B cell (primary cell): ENCODE measurements around the gene PLPP4. TPM values are rescaled to one million over a fixed set of nuclear protein-coding genes. Genes with fewer than 3 reads are reported as not detected.

Source experiments
- ATAC-seq: fragments of 200-7000 bp; cut with Tn5 transposase; one replicate; pipeline ENCODE4 v1.10.0; 2021; ENCODE audit warnings: low read depth, mild to moderate bottlenecking, moderate number of reproducible peaks, moderate library complexity
- CTCF ChIA-PET: fragments of 350-600 bp; sonication (Branson Sonifier 250); formaldehyde crosslinking; loops from one replicate; lab custom pipeline; 2021; ENCODE audit warnings: antibody characterized with exemption, inconsistent platforms; lab: Charles Lee
- POLR2A ChIA-PET: fragments of 350-600 bp; sonication (Branson Sonifier 250); formaldehyde crosslinking; loops from one replicate; lab custom pipeline; 2021; ENCODE audit warnings: antibody characterized with exemption; lab: Charles Lee
- DNase-seq: peaks from one replicate; pipeline ENCODE4 v3.0.0; 2013
- H2AFZ ChIP-seq: 2 replicates; pipeline ENCODE4 v1.6.1; 2012; ENCODE audit warnings: mild to moderate bottlenecking, low read depth, low read length; ENCODE audit not compliant: insufficient read depth, poor library complexity, severe bottlenecking
- H3K27ac ChIP-seq, 2 donors: 1 replicate in 1 of 2; 2 replicates in 1 of 2; pipeline ENCODE4 v1.5.1; 2012 to 2013; ENCODE audit warnings: low read length in 2 of 2, mild to moderate bottlenecking in 2 of 2, moderate library complexity in 1 of 2
- H3K27me3 ChIP-seq, 4 experiments: fragments of 200-600 bp in 1 of 4; sonication (generic) in 1 of 4; replicated peaks in 1 of 4; 1 replicate in 2 of 4; 2 replicates in 2 of 4; pipeline versions ENCODE4 v1.6.1 to v1.7.0; 2013 to 2016; ENCODE audit warnings: low read length in 3 of 4, mild to moderate bottlenecking in 2 of 4, mixed read lengths in 1 of 4, moderate library complexity in 1 of 4; ENCODE audit not compliant: insufficient read depth in 4 of 4, control insufficient read depth in 3 of 4; ENCODE audit errors: control extremely low read depth in 1 of 4
- H3K36me3 ChIP-seq, 2 experiments: replicated peaks in 1 of 2; 1 replicate in 1 of 2; 2 replicates in 1 of 2; pipeline versions ENCODE4 v1.6.1 to v1.7.1; 2013; ENCODE audit warnings: low read length in 1 of 2; ENCODE audit not compliant: insufficient read depth in 2 of 2, control insufficient read depth in 1 of 2; ENCODE audit errors: control extremely low read depth in 1 of 2, extremely low read depth in 1 of 2
- H3K4me1 ChIP-seq, 2 donors: fragments of 200-600 bp in 1 of 2; sonication (generic) in 1 of 2; 1 replicate in 1 of 2; 2 replicates in 1 of 2; pipeline versions ENCODE4 v1.5.1 to v1.6.1; 2013 to 2017; ENCODE audit warnings: low read length in 2 of 2; ENCODE audit not compliant: control insufficient read depth in 2 of 2, insufficient read depth in 2 of 2
- H3K4me2 ChIP-seq: replicated peaks from 2 replicates; pipeline ENCODE3; 2012; ENCODE audit warnings: mild to moderate bottlenecking, low read depth, low read length; ENCODE audit not compliant: poor library complexity, severe bottlenecking
- H3K4me3 ChIP-seq, 5 experiments: fragments of 200-600 bp in 1 of 5; sonication (generic) in 1 of 5; 1 replicate in 3 of 5; 2 replicates in 2 of 5; pipeline versions ENCODE4 v1.5.1 to v1.7.0; 2011 to 2016; ENCODE audit warnings: low read length in 4 of 5, mild to moderate bottlenecking in 4 of 5, low read depth in 2 of 5, control low read depth in 1 of 5, moderate library complexity in 1 of 5; ENCODE audit not compliant: insufficient read depth in 1 of 5; ENCODE audit errors: control extremely low read depth in 1 of 5, extremely low read depth in 1 of 5
- H3K79me2 ChIP-seq: fragments of 200-600 bp; sonication (generic); one replicate; pipeline ENCODE4 v1.6.0; 2016; ENCODE audit warnings: low read length; ENCODE audit not compliant: control insufficient read depth, insufficient read depth
- H3K9ac ChIP-seq: fragments of 200-600 bp; sonication (generic); 2 replicates; pipeline ENCODE4 v1.6.1; 2017; ENCODE audit warnings: mild to moderate bottlenecking, low read length, moderate library complexity
- H3K9me3 ChIP-seq, 3 donors: one replicate each; pipeline versions ENCODE4 v1.6.1 to v1.7.1; 2013; ENCODE audit warnings: low read length in 2 of 3; ENCODE audit not compliant: control insufficient read depth in 2 of 3, insufficient read depth in 1 of 3; ENCODE audit errors: control extremely low read depth in 1 of 3
- H4K20me1 ChIP-seq: 2 replicates; pipeline ENCODE4 v1.6.0; 2012; ENCODE audit warnings: mild to moderate bottlenecking, low read length; ENCODE audit not compliant: insufficient read depth, control insufficient read depth, poor library complexity, severe bottlenecking
- H3K27ac Mint-ChIP-seq: one replicate; pipeline ENCODE4 v1.8.0; 2021; ENCODE audit warnings: mixed read lengths
- H3K27me3 Mint-ChIP-seq: one replicate; pipeline ENCODE4 v1.8.0; 2021; ENCODE audit warnings: mixed read lengths
- H3K4me1 Mint-ChIP-seq: one replicate; pipeline ENCODE4 v1.8.0; 2021; ENCODE audit warnings: mixed read lengths
- H3K4me3 Mint-ChIP-seq: one replicate; pipeline ENCODE4 v1.8.0; 2021; ENCODE audit warnings: mixed read lengths
- H3K9me3 Mint-ChIP-seq: one replicate; pipeline ENCODE4 v1.8.0; 2022; ENCODE audit warnings: mixed read lengths; ENCODE audit not compliant: insufficient read depth
- EZH2 ChIP-seq: IDR thresholded peaks from 2 replicates; pipeline ENCODE4 v1.6.1; 2012; ENCODE audit warnings: borderline replicate concordance, low read depth, mild to moderate bottlenecking, moderate library complexity, low read length; ENCODE audit not compliant: insufficient read depth, poor library complexity, severe bottlenecking
- WGBS: methylation state at CpG from one replicate; pipeline ENCODE4 v1.1.5; 2013; ENCODE audit warnings: missing lambda C conversion rate; ENCODE audit not compliant: insufficient coverage; 5-methylcytosine and 5-hydroxymethylcytosine counted together
- intact Hi-C: fragments of 100-400 bp; cut with micrococcal nuclease; formaldehyde crosslinking; loops from one replicate; pipeline ENCODE4 v1.10.0; 2022
- polyA plus RNA-seq: library from polyadenylated mRNA; depleted of rRNA; stranded (reverse); fragments of >200 nt; gene quantifications from 2 replicates; pipeline ENCODE4 v1.2.3, GENCODE V29; 2012
- total RNA-seq, 2 donors: library from RNA; stranded (reverse); fragments of 120-200 nt in 1 of 2; gene quantifications; 1 replicate in 1 of 2; 2 replicates in 1 of 2; pipeline versions ENCODE4 v1.2.3 to v1.2.4, GENCODE V29; 2013 to 2022
- TF ChIP-seq, protein P1 (sequence below): fragments of 200-600 bp; IDR thresholded peaks from one replicate; pipeline ENCODE4 v1.8.0; 2022; ENCODE audit warnings: antibody characterized with exemption, mild to moderate bottlenecking

PLPP4 gene
- total and polyA plus RNA-seq, 2 donors (not counting 1 experiment from before 2014, with no cell fraction given): not detected

DNA sequence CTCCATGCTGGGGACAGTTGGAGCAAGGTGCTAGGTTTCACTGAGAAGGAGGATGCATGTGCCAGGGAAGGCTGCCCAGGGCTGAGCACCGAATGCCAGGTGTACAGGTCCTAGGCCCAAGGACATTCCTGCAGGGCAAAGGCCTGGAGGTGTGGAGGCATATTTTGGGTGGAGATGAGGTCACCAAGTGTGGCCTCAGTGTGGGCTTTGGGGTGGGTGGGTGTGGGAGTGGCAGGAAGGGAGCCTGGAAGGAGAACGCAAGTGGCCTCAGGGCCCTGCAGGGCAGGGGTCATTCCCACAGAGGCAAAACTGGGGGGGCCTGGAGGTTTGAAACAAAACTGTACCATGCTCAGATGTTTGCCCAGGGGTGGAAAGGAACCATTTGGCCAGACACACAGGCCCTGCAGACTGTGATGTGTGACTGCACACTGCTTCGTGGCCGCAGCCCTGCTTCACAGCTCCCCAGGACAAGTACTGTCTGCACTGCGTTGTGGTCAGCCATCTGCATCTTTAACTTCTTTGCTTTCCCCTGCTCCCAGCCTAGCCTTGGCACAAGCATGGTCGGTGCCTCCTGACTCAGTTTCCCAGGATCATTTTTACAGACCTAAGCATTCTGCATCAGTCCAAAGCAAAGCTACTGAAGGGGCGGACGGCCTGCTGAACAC is 5.1 kb downstream of the PLPP4 start:
- WGBS: 93% methylated on average over 8 of the region's 8 CpGs
- Histone ChIP-seq H3K27ac (no peak overlapping the region), H3K4me2 (no peak overlapping the region), H4K20me1 (no peaks in the 10 kb centered on the region), H3K4me1 (no peaks in the 10 kb centered on the region), H3K9me3 (no peaks in the 10 kb centered on the region), H3K79me2 (no peaks in the 10 kb centered on the region), H3K4me3 (no peak overlapping the region), H3K9ac (no peak overlapping the region), H3K27me3 (peaks cover 0 to 16% (median 9%) of the 10 kb centered on the region in 4 experiments), H2AFZ (no peak overlapping the region), H3K36me3 (no peaks in the 10 kb centered on the region)
- H3K27ac Mint-ChIP-seq: no peak overlapping the region
- peaks cover 22% of the 10 kb centered on the region for H3K27me3 Mint-ChIP-seq
- DNase-seq: no peak
- no peak for TF ChIP-seq EZH2
- TF ChIP-seq, protein P1, sequence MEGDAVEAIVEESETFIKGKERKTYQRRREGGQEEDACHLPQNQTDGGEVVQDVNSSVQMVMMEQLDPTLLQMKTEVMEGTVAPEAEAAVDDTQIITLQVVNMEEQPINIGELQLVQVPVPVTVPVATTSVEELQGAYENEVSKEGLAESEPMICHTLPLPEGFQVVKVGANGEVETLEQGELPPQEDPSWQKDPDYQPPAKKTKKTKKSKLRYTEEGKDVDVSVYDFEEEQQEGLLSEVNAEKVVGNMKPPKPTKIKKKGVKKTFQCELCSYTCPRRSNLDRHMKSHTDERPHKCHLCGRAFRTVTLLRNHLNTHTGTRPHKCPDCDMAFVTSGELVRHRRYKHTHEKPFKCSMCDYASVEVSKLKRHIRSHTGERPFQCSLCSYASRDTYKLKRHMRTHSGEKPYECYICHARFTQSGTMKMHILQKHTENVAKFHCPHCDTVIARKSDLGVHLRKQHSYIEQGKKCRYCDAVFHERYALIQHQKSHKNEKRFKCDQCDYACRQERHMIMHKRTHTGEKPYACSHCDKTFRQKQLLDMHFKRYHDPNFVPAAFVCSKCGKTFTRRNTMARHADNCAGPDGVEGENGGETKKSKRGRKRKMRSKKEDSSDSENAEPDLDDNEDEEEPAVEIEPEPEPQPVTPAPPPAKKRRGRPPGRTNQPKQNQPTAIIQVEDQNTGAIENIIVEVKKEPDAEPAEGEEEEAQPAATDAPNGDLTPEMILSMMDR: no peak
- no peak for ATAC-seq
- no peaks in the 10 kb centered on the region for H3K4me1 Mint-ChIP-seq
- intact Hi-C loops: no loop called here
- POLR2A ChIA-PET: no interaction called here
- H3K9me3 Mint-ChIP-seq: no peaks in the 10 kb centered on the region
- CTCF ChIA-PET: no interaction called here
- no peak overlapping the region for H3K4me3 Mint-ChIP-seq

DNA sequence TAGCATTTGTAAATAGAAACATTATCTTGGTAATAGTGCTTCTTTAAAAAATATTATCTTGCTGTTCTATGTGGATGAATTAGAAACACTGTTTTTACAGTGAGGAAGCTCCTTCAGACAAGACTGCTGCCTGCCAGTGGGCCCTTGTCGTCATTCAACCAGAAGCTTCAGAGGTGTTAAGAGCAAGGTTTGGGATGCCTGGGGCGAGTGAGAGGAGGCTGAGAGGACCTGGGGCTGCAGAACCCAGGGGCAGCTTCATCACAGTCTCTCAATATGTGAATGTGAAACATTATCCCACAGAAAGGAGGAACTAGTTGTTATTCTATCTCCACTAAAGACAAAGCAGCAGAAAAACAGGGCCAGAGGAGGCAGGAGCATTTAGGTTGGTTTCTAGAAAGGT is 8.1 kb downstream of the PLPP4 start:
- Mint-ChIP-seq H3K27me3 (peaks cover under 1% of the 10 kb centered on the region), H3K9me3 (no peaks in the 10 kb centered on the region), H3K4me3 (no peak overlapping the region), H3K27ac (no peak overlapping the region), H3K4me1 (no peaks in the 10 kb centered on the region)
- POLR2A ChIA-PET: no interaction called here
- ATAC-seq: no peak
- Histone ChIP-seq H3K36me3 (no peaks in the 10 kb centered on the region), H3K4me1 (no peaks in the 10 kb centered on the region), H3K27me3 (no peaks in the 10 kb centered on the region), H3K9me3 (no peaks in the 10 kb centered on the region), H2AFZ (no peak overlapping the region), H4K20me1 (no peaks in the 10 kb centered on the region), H3K4me3 (no peak overlapping the region), H3K4me2 (no peak overlapping the region), H3K27ac (no peak overlapping the region), H3K9ac (no peak overlapping the region), H3K79me2 (no peaks in the 10 kb centered on the region)
- CTCF ChIA-PET: no interaction called here
- WGBS: no CpG with 5 or more reads among the region's 2 CpGs
- DNase-seq: no peak
- intact Hi-C loops: no loop called here
- TF ChIP-seq, protein P1: no peak
- TF ChIP-seq EZH2: no peak
